Measurements from ENCODE around the gene BUD31. TPM values are rescaled to one million over a fixed set of nuclear protein-coding genes. Genes with fewer than 3 reads are reported as not detected.
A peak's percentile ranks its signal among the peaks of the same experiment; 100 is the strongest.

BUD31 gene
- total and polyA plus RNA-seq, 2 of the 4 experiments (the other 2 are of a cell fraction), result 72.6 to 97.2 TPM

- no peaks in the 10 kb centered on the region for H3K9me1 ChIP-seq (ENCODE audit: insufficient read depth, low read length)
- H2BK5ac ChIP-seq (ENCODE audit: low read depth, low read length, poor library complexity, severe bottlenecking), result no peak overlapping the region
- WGBS, 2 experiments (ENCODE audit: extremely low coverage in 2 of 2, insufficient read length in 1 of 2), result 89% methylated on average over 5 of the region's 5 CpGs; no CpG with 5 or more reads in 1 of the 2 experiments
- H3K79me1 ChIP-seq (ENCODE audit: low read depth in 1 of 2, low read length in 2 of 2), result peaks cover 20 to 63% of the 10 kb centered on the region in 2 experiments; a peak in 3 of 4 replicates
- no peak overlapping the region for H3K4me3 ChIP-seq (ENCODE audit: insufficient read depth, low read depth, low read length)
- no peak overlapping the region for H4K8ac ChIP-seq (ENCODE audit: low read depth in 2 of 2, low read length in 2 of 2)
- ATAC-seq (ENCODE audit: low read depth) (peak; percentile 13), DNase-seq (no peak)
- no peak overlapping the region for H2BK15ac ChIP-seq (ENCODE audit: low read depth, low read length)
- H3K27ac ChIP-seq (ENCODE audit: insufficient read depth, low read length), result no peak overlapping the region
- no peak overlapping the region for H3K23ac ChIP-seq (ENCODE audit: low read depth, low read length)
- BruUV-seq (replicated peaks), result no TSS peak
- no peaks in the 10 kb centered on the region for H3K9me3 ChIP-seq (ENCODE audit: control insufficient read depth, insufficient read depth, low read length)
- ChIA-PET CTCF (no interaction called here), POLR2A (ENCODE audit: unreplicated experiment) (no interaction called here)
- dilution Hi-C loops (cut with HindIII; ENCODE audit: low sequenced_read_pairs, unreplicated experiment), result no loop called here
- no peak overlapping the region for H3K4ac ChIP-seq (ENCODE audit: low read depth, low read length)
- no peak overlapping the region for H2BK120ac ChIP-seq (ENCODE audit: low read depth, low read length)
- no peak overlapping the region for H2BK20ac ChIP-seq (ENCODE audit: low read depth, low read length)
- no peak overlapping the region for H3K4me2 ChIP-seq (ENCODE audit: low read depth, low read length)
- no peak overlapping the region for H2AK5ac ChIP-seq (ENCODE audit: low read depth, low read length)
- H3K9ac ChIP-seq (ENCODE audit: low read depth, low read length), result no peak overlapping the region
- no peak overlapping the region for H3K56ac ChIP-seq (ENCODE audit: extremely low read depth, insufficient read depth, low read length)
- intact Hi-C loops (cut with micrococcal nuclease), result no loop called here
- peaks cover 3% of the 10 kb centered on the region; the same call in 1 of the 2 replicates for H3K4me1 ChIP-seq (ENCODE audit: control insufficient read depth, insufficient read depth, low read length)
- no peak overlapping the region for H3K18ac ChIP-seq (ENCODE audit: low read depth, low read length)
- TF ChIP-seq CTCF (conservative IDR thresholded peaks at IDR 0.05; ENCODE audit: low read depth, low read length) (no peak), CEBPB (IDR thresholded peaks at IDR 0.05; ENCODE audit: low read depth, low read length) (no peak), SMC3 (IDR thresholded peaks at IDR 0.05; ENCODE audit: low read depth, low read length) (no peak), CHD1 (IDR thresholded peaks at IDR 0.05; ENCODE audit: low read depth, low read length) (no peak), NFE2L2 (IDR thresholded peaks at IDR 0.05; ENCODE audit: low read depth, low read length) (no peak), POLR2A (IDR thresholded peaks at IDR 0.05; ENCODE audit: low read depth, low read length) (no peak), RFX5 (IDR thresholded peaks at IDR 0.05; ENCODE audit: low read depth, low read length) (no peak), ELK1 (IDR thresholded peaks at IDR 0.05; ENCODE audit: borderline replicate concordance, low read depth, low read length) (no peak), RAD21 (IDR thresholded peaks at IDR 0.05; ENCODE audit: low read length) (no peak), BHLHE40 (IDR thresholded peaks at IDR 0.05; ENCODE audit: low read depth, low read length) (no peak), MXI1 (IDR thresholded peaks at IDR 0.05; ENCODE audit: borderline replicate concordance, low read depth, low read length) (no peak), FOS (IDR thresholded peaks at IDR 0.05; ENCODE audit: low read depth, low read length) (no peak), RCOR1 (IDR thresholded peaks at IDR 0.05; ENCODE audit: insufficient replicate concordance, low read length) (no peak), MAZ (IDR thresholded peaks at IDR 0.05; ENCODE audit: borderline replicate concordance, low read depth, low read length) (no peak), MAFK (IDR thresholded peaks at IDR 0.05; ENCODE audit: low read depth, low read length) (no peak)
- TF ChIP-seq, protein P1, sequence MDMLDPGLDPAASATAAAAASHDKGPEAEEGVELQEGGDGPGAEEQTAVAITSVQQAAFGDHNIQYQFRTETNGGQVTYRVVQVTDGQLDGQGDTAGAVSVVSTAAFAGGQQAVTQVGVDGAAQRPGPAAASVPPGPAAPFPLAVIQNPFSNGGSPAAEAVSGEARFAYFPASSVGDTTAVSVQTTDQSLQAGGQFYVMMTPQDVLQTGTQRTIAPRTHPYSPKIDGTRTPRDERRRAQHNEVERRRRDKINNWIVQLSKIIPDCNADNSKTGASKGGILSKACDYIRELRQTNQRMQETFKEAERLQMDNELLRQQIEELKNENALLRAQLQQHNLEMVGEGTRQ (IDR thresholded peaks at IDR 0.05; ENCODE audit: low read depth, low read length), result no peak
- no peak overlapping the region for H2AFZ ChIP-seq (replicated peaks; ENCODE audit: low read length, poor library complexity)
- no peak overlapping the region for H4K91ac ChIP-seq (ENCODE audit: insufficient read depth, low read depth, low read length)
- H2AK9ac ChIP-seq (replicated peaks; ENCODE audit: low read depth, low read length, poor library complexity), result peak overlapping the region; percentile 17
- no peak overlapping the region for H4K5ac ChIP-seq (ENCODE audit: low read depth, low read length)
- peaks cover 70% of the 10 kb centered on the region for H4K20me1 ChIP-seq (ENCODE audit: insufficient read depth, low read length)
- H3K14ac ChIP-seq (replicated peaks; ENCODE audit: low read depth, low read length), result no peak overlapping the region
- no peaks in the 10 kb centered on the region for H3K27me3 ChIP-seq (ENCODE audit: control insufficient read depth, insufficient read depth, low read length)
- in situ Hi-C loops (cut with MboI; ENCODE audit: low sequenced_read_pairs), result no loop called here
- peaks cover 78% of the 10 kb centered on the region for H3K36me3 ChIP-seq (ENCODE audit: control insufficient read depth, insufficient read depth, low read length)
Measured at GRCh38 chr7:99398891-99399445, 9.8 kb upstream of the BUD31 start.

Data from IMR-90 (cell line).